ENCODE results near the gene ATF6.
"Not testable (repeated sequence)": the region's sequence is repeated elsewhere in the genome, so short reads cannot be mapped to it uniquely, and the experiment has no call there.

ATF6 gene

GRCh38 chr1:161824618-161825017 is 58.5 kb downstream of the ATF6 start:
- Histone ChIP-seq H3K4me3 (IDR thresholded peaks at IDR 0.05; ENCODE audit: insufficient read depth, low read depth, low read length) (no peak overlapping the region), H2AFZ (ENCODE audit: low read depth) (no peak overlapping the region), H3K36me3 (ENCODE audit: insufficient read depth) (no peaks in the 10 kb centered on the region), H4K20me1 (ENCODE audit: insufficient read depth) (no peaks in the 10 kb centered on the region), H3K27me3 (ENCODE audit: insufficient read depth, low read depth) (no peaks in the 10 kb centered on the region), H3K9ac (no peak overlapping the region), H3K27ac (no peak overlapping the region), H3K79me2 (ENCODE audit: insufficient read depth, low read depth) (no peaks in the 10 kb centered on the region), H3K4me2 (no peak overlapping the region), H3K4me1 (ENCODE audit: low read depth, poor library complexity, severe bottlenecking) (peaks cover 39% of the 10 kb centered on the region)
- no peak for TF ChIP-seq CTCF (conservative IDR thresholded peaks at IDR 0.05; ENCODE audit: low read depth, low read length)

- Histone ChIP-seq H3K9ac (no peak overlapping the region), H3K4me1 (ENCODE audit: low read depth, poor library complexity, severe bottlenecking) (peaks cover 33% of the 10 kb centered on the region), H3K4me2 (no peak overlapping the region), H3K27me3 (ENCODE audit: insufficient read depth, low read depth) (no peaks in the 10 kb centered on the region), H3K36me3 (ENCODE audit: insufficient read depth) (no peaks in the 10 kb centered on the region), H3K79me2 (ENCODE audit: insufficient read depth, low read depth) (no peaks in the 10 kb centered on the region), H3K4me3 (IDR thresholded peaks at IDR 0.05; ENCODE audit: insufficient read depth, low read depth, low read length) (no peak overlapping the region), H2AFZ (ENCODE audit: low read depth) (no peak overlapping the region), H3K27ac (no peak overlapping the region), H4K20me1 (ENCODE audit: insufficient read depth) (no peaks in the 10 kb centered on the region)
- TF ChIP-seq CTCF (conservative IDR thresholded peaks at IDR 0.05; ENCODE audit: low read depth, low read length): no peak
These were observed 59.7 kb downstream of the ATF6 start for GRCh38 chr1:161825831-161826230.

- H3K36me3 ChIP-seq (ENCODE audit: insufficient read depth): no peaks in the 10 kb centered on the region
- no peak for TF ChIP-seq CTCF (conservative IDR thresholded peaks at IDR 0.05; ENCODE audit: low read depth, low read length)
- H3K4me1 ChIP-seq (ENCODE audit: low read depth, poor library complexity, severe bottlenecking): peaks cover 33% of the 10 kb centered on the region
- H3K4me3 ChIP-seq (IDR thresholded peaks at IDR 0.05; ENCODE audit: insufficient read depth, low read depth, low read length): no peak overlapping the region
- no peaks in the 10 kb centered on the region for H4K20me1 ChIP-seq (ENCODE audit: insufficient read depth)
- H3K4me2 ChIP-seq: no peak overlapping the region
- H3K9ac ChIP-seq: no peak overlapping the region
- H2AFZ ChIP-seq (ENCODE audit: low read depth): no peak overlapping the region
- no peaks in the 10 kb centered on the region for H3K79me2 ChIP-seq (ENCODE audit: insufficient read depth, low read depth)
- no peak overlapping the region for H3K27ac ChIP-seq
- H3K27me3 ChIP-seq (ENCODE audit: insufficient read depth, low read depth): no peaks in the 10 kb centered on the region
These were observed 60.4 kb downstream of the ATF6 start for GRCh38 chr1:161826478-161826877.

- TF ChIP-seq CTCF (conservative IDR thresholded peaks at IDR 0.05; ENCODE audit: low read depth, low read length): no peak
- Histone ChIP-seq H3K9ac (no peak overlapping the region), H3K4me3 (IDR thresholded peaks at IDR 0.05; ENCODE audit: insufficient read depth, low read depth, low read length) (no peak overlapping the region), H2AFZ (ENCODE audit: low read depth) (no peak overlapping the region), H4K20me1 (ENCODE audit: insufficient read depth) (no peaks in the 10 kb centered on the region), H3K36me3 (ENCODE audit: insufficient read depth) (no peaks in the 10 kb centered on the region), H3K4me1 (ENCODE audit: low read depth, poor library complexity, severe bottlenecking) (peaks cover 28% of the 10 kb centered on the region), H3K27me3 (ENCODE audit: insufficient read depth, low read depth) (no peaks in the 10 kb centered on the region), H3K79me2 (ENCODE audit: insufficient read depth, low read depth) (no peaks in the 10 kb centered on the region), H3K27ac (no peak overlapping the region), H3K4me2 (no peak overlapping the region)
These were observed 61.7 kb downstream of the ATF6 start for GRCh38 chr1:161827786-161828185.

GRCh38 chr1:161832299-161832907 is 66.3 kb downstream of the ATF6 start:
- not testable (repeated sequence) for H3K4me3 ChIP-seq (IDR thresholded peaks at IDR 0.05; ENCODE audit: insufficient read depth, low read depth, low read length); H3K36me3 ChIP-seq (ENCODE audit: insufficient read depth); H3K79me2 ChIP-seq (ENCODE audit: insufficient read depth, low read depth); H3K9ac ChIP-seq; H3K27ac ChIP-seq; H3K27me3 ChIP-seq (ENCODE audit: insufficient read depth, low read depth); H2AFZ ChIP-seq (ENCODE audit: low read depth); H3K4me2 ChIP-seq; H4K20me1 ChIP-seq (ENCODE audit: insufficient read depth)
- H3K4me1 ChIP-seq (ENCODE audit: low read depth, poor library complexity, severe bottlenecking): peaks cover 35% of the 10 kb centered on the region

All from KMS-11 (cell line).